22Rv1 (cell line): ENCODE results near the gene DDC.

Experiments
- H3K27ac ChIP-seq: fragments of 450-650 bp; 2 replicates; pipeline ENCODE4 v1.5.1; 2017
- CTCF ChIP-seq: fragments of 450-650 bp; IDR thresholded peaks from 2 replicates; pipeline ENCODE4 v1.5.1; 2017; ENCODE audit warnings: mild to moderate bottlenecking
- ZFX ChIP-seq: fragments of 450-650 bp; IDR thresholded peaks from 2 replicates; pipeline ENCODE4 v1.6.1; 2017; ENCODE audit warnings: antibody characterized with exemption, borderline replicate concordance

DDC gene

GRCh38 chr7:50488379-50488778, 76.8 kb downstream of the DDC start:
- H3K27ac ChIP-seq: no peak overlapping the region
- TF ChIP-seq ZFX (no peak), CTCF (no peak)

GRCh38 chr7:50486512-50486911, 78.7 kb downstream of the DDC start:
- no peak for TF ChIP-seq CTCF
- TF ChIP-seq ZFX: no peak
- no peak overlapping the region for H3K27ac ChIP-seq

DNA sequence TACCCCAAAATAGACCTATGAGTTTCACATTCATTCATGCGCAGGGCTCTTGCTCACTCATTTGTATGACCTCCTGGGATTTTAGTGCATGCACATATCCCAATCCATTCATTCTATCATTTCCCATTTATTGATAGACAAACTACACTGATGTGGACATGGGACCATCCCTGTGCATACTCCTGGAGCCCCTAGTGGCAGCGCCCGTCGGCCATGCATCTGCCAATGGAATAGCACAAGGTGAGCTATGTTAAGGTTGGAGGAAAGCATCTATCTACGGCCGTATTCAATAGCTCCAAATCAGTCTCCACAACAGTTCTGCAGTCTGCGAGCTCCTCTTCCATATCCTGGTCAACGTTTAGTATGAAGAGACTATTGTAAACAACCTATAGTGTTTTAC, 83.3 kb downstream of the DDC start:
- TF ChIP-seq CTCF (peak; percentile 40), ZFX (no peak)
- H3K27ac ChIP-seq: no peak overlapping the region

DNA sequence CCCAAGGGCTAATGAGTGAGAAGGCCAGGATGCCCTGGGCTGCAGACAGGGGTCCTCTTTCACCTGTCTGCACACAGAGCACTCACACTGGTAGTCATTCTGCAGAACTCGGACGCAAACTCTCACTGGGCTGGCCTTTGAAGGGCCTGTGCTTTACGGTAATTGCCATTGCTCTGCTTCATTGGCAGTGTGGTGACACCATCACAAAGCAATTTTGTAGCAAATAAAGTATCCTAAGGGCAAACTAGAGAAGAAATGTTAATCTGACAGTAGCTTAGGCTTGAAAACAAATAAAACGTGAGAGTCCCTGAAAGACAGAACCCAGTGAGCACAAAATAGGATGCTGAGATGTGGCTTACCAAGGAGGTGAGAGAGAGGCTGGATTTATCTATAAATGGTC, 84.4 kb downstream of the DDC start:
- TF ChIP-seq CTCF (no peak), ZFX (no peak)
- H3K27ac ChIP-seq: no peak overlapping the region

DNA sequence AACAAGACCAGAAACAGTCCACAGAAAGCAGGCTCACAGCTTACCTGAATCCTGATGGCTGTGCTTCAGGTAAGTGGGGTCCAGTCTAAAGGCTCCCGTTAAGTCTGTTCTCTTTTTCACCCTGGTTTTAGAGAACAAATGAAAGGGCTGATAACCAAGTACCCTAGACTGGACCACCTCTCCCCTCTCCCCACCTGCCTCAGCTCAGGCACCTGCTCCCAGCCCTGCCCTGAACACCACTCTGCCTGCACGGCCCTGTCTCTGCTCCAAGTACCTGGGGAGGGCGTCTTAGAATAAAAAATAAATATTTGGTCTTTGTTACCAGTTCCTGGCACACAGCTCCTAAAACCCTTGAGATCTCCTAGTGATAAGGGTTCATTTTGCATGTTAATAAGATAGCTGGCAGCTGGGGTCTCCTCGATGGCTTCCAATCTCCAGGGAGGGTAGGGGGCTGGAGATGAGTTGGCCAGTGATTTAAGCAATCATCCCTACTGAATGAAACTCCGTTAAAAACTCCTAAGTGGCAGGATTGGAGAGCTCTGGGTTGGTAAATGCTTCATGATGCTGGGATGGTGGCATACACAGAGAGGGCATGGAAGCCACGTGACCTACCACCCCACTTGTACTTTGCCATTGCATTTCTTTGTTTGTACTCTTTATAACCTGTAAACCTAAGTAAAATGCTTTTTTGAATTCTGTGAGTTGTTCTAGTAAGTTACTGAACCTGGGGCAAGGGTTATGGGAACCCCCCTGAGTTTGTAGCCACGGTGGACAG, 85.3 kb downstream of the DDC start:
- TF ChIP-seq ZFX (no peak), CTCF (no peak)
- H3K27ac ChIP-seq: no peak overlapping the region

GRCh38 chr7:50477640-50478039, 87.6 kb downstream of the DDC start:
- TF ChIP-seq ZFX (no peak), CTCF (no peak)

DNA sequence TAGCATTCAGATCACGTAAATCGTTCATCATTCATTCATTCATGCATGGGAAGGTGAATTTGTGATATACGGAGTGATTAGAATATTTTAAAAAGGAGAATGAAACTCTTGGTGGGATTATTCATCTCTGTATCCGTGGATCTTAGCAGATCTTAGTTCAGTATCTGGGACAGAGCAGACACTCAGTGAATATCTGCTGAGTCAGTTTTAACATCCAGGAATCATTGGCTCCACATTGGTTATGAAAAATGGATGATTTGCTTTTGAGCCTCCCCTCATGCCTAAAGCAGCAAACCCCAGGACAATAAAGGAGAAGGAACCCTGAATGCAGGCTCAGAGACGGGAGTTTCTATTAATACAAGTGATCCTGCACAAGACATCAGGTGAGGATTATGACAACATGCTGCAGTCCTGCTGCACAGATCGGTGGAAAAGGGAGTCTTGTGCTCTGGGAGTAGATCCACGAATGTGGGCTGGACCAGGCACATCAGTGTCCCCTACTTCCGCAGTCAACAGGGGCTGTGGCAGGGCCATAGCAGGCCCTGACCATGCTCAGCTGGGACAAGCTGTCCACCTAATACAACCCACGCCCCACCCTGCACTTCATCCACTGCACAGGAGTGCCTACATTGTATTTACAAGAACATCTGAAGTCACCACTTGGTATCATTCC, 88.1 kb downstream of the DDC start:
- H3K27ac ChIP-seq: no peak overlapping the region
- TF ChIP-seq CTCF (no peak), ZFX (no peak)

More at GRCh38 chr7:50477640-50478039, 87.6 kb downstream of the DDC start:
- no peak overlapping the region for H3K27ac ChIP-seq
